ENCODE measurements around the gene PDIA5. TPM values are rescaled to one million over a fixed set of nuclear protein-coding genes. Genes with fewer than 3 reads are reported as not detected.

The PDIA5 gene
- total RNA-seq, 2 donors from 2014 or later = 8.0 to 9.0 TPM

GRCh38 chr3:123157209-123157597, 90.4 kb downstream of the PDIA5 start:
- Histone ChIP-seq H3K9me3 (no peaks in the 10 kb centered on the region), H3K4me3 (no peak overlapping the region), H3K36me3 (peaks cover 45% of the 10 kb centered on the region), H3K27me3 (no peaks in the 10 kb centered on the region), H3K4me1 (peaks cover 0 to 17% of the 10 kb centered on the region in 2 donors), H3K27ac (peak overlapping the region; percentile 17 to 62)
- no peak for DNase-seq (ENCODE audit: low spot score)
- TF ChIP-seq, protein P1, sequence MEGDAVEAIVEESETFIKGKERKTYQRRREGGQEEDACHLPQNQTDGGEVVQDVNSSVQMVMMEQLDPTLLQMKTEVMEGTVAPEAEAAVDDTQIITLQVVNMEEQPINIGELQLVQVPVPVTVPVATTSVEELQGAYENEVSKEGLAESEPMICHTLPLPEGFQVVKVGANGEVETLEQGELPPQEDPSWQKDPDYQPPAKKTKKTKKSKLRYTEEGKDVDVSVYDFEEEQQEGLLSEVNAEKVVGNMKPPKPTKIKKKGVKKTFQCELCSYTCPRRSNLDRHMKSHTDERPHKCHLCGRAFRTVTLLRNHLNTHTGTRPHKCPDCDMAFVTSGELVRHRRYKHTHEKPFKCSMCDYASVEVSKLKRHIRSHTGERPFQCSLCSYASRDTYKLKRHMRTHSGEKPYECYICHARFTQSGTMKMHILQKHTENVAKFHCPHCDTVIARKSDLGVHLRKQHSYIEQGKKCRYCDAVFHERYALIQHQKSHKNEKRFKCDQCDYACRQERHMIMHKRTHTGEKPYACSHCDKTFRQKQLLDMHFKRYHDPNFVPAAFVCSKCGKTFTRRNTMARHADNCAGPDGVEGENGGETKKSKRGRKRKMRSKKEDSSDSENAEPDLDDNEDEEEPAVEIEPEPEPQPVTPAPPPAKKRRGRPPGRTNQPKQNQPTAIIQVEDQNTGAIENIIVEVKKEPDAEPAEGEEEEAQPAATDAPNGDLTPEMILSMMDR (IDR thresholded peaks at IDR 0.05) = no peak

DNA sequence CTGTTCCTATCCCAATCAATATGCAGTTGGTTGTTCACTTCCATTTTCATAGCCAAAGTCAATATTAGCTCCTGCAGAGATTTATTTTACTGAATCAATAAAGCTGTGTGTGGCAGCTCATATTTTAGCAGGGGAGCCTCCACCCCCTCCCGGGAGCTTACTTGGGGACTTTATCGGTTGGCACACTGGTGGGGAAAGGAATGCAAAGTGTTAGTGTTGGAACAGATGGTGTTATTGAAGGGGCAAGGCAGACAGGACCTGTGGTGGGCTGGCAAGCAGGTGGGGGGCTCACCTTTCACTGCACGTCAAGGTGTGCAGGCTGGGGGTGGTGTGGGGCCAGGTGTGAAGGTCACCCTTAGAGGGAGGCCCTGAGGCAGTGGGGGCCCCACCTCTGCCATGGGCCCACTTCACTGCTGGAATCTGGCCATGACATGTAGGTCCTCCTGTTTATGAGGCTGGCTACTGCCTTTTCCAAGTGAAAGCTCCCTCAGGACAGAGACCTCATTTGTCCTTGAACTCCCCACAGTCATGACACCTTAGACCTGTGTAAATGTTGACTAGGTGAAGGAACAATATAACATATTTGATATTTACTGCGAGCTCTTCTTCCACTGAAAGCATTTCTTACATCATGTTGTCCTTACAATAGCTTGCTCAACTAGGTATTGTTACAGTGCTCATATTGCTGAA, 90.9 kb downstream of the PDIA5 start:
- DNase-seq (ENCODE audit: low spot score) = no peak
- Histone ChIP-seq H3K4me3 (no peak overlapping the region), H3K27me3 (no peaks in the 10 kb centered on the region), H3K4me1 (peaks cover 0 to 17% of the 10 kb centered on the region in 2 donors), H3K9me3 (no peaks in the 10 kb centered on the region), H3K27ac (peak overlapping the region; percentile 17 to 62), H3K36me3 (peaks cover 43% of the 10 kb centered on the region)
- TF ChIP-seq, protein P1 (IDR thresholded peaks at IDR 0.05) = no peak

GRCh38 chr3:123158330-123158729, 91.5 kb downstream of the PDIA5 start:
- peak overlapping the region in 1 of 2 donors; percentile 62 for H3K27ac ChIP-seq
- H3K4me3 ChIP-seq = no peak overlapping the region
- no peaks in the 10 kb centered on the region for H3K27me3 ChIP-seq
- peaks cover 43% of the 10 kb centered on the region for H3K36me3 ChIP-seq
- peaks cover 0 to 17% of the 10 kb centered on the region in 2 donors for H3K4me1 ChIP-seq
- no peaks in the 10 kb centered on the region for H3K9me3 ChIP-seq
- TF ChIP-seq, protein P1 (IDR thresholded peaks at IDR 0.05) = no peak
- no peak for DNase-seq (ENCODE audit: low spot score)

GRCh38 chr3:123158899-123159390, 92.1 kb downstream of the PDIA5 start:
- H3K9me3 ChIP-seq = no peaks in the 10 kb centered on the region
- no peak overlapping the region for H3K27ac ChIP-seq
- no peak for DNase-seq (ENCODE audit: low spot score)
- peaks cover 0 to 17% of the 10 kb centered on the region in 2 donors for H3K4me1 ChIP-seq
- H3K36me3 ChIP-seq = peaks cover 44% of the 10 kb centered on the region
- no peaks in the 10 kb centered on the region for H3K27me3 ChIP-seq
- H3K4me3 ChIP-seq = no peak overlapping the region
- TF ChIP-seq, protein P1 (IDR thresholded peaks at IDR 0.05) = no peak

GRCh38 chr3:123159926-123160635, 93.3 kb downstream of the PDIA5 start:
- peaks cover 0 to 4% of the 10 kb centered on the region in 2 donors for H3K9me3 ChIP-seq
- H3K27ac ChIP-seq = no peak overlapping the region
- TF ChIP-seq, protein P1 (IDR thresholded peaks at IDR 0.05) = no peak
- peaks cover 36% of the 10 kb centered on the region for H3K36me3 ChIP-seq
- H3K4me3 ChIP-seq = no peak overlapping the region
- H3K4me1 ChIP-seq = peaks cover 0 to 17% of the 10 kb centered on the region in 2 donors
- no peak for DNase-seq (ENCODE audit: low spot score)
- no peaks in the 10 kb centered on the region for H3K27me3 ChIP-seq

All from right atrium auricular region (tissue), 2 donors.